Measurements from ENCODE around the gene GJA4. TPM values are rescaled to one million over a fixed set of nuclear protein-coding genes. Genes with fewer than 3 reads are reported as not detected.

GJA4 gene
- total RNA-seq, 2 donors from 2014 or later: 9.0 TPM

GRCh38 chr1:34745666-34746065, 47.1 kb upstream of the GJA4 start:
- no peaks in the 10 kb centered on the region for H3K36me3 Mint-ChIP-seq (ENCODE audit: low read depth)
- no peak overlapping the region for H3K4me3 ChIP-seq (ENCODE audit: low read length)
- 85 to 93% methylated on average over 3 to 5 of the region's 5 CpGs for WGBS, 2 experiments (ENCODE audit: insufficient coverage in 1 of 2, insufficient read length in 1 of 2)
- H3K4me3 Mint-ChIP-seq: no peak overlapping the region
- no peaks in the 10 kb centered on the region for H3K27me3 ChIP-seq (ENCODE audit: control insufficient read depth, insufficient read depth, low read length, poor library complexity, severe bottlenecking)
- no peak overlapping the region for H3K27ac ChIP-seq (ENCODE audit: low read depth, low read length)
- H3K9me3 ChIP-seq (ENCODE audit: control insufficient read depth, low read length): no peaks in the 10 kb centered on the region
- peak; percentile 35 for DNase-seq
- peaks cover 21% of the 10 kb centered on the region for H3K4me1 ChIP-seq (ENCODE audit: control insufficient read depth, insufficient read depth, low read length)
- H3K27me3 Mint-ChIP-seq (ENCODE audit: insufficient read depth): peaks cover 2% of the 10 kb centered on the region
- no peak overlapping the region for H3K9ac ChIP-seq (ENCODE audit: extremely low read depth, low read length, poor library complexity, severe bottlenecking)
- H3K36me3 ChIP-seq (ENCODE audit: control insufficient read depth, insufficient read depth, low read length): no peaks in the 10 kb centered on the region
- peaks cover 55% of the 10 kb centered on the region for H3K4me1 Mint-ChIP-seq
- no peak for TF ChIP-seq CTCF (conservative IDR thresholded peaks at IDR 0.05)
- no peak overlapping the region for H3K27ac Mint-ChIP-seq
- H3K9me3 Mint-ChIP-seq: no peaks in the 10 kb centered on the region

GRCh38 chr1:34746101-34746500, 46.7 kb upstream of the GJA4 start:
- Histone ChIP-seq H3K4me3 (ENCODE audit: low read length) (no peak overlapping the region), H3K36me3 (ENCODE audit: control insufficient read depth, insufficient read depth, low read length) (no peaks in the 10 kb centered on the region), H3K27ac (ENCODE audit: low read depth, low read length) (no peak overlapping the region), H3K9ac (ENCODE audit: extremely low read depth, low read length, poor library complexity, severe bottlenecking) (no peak overlapping the region), H3K27me3 (ENCODE audit: control insufficient read depth, insufficient read depth, low read length, poor library complexity, severe bottlenecking) (no peaks in the 10 kb centered on the region), H3K4me1 (ENCODE audit: control insufficient read depth, insufficient read depth, low read length) (peaks cover 24% of the 10 kb centered on the region), H3K9me3 (ENCODE audit: control insufficient read depth, low read length) (no peaks in the 10 kb centered on the region)
- WGBS, 2 experiments (ENCODE audit: insufficient coverage in 1 of 2, insufficient read length in 1 of 2): 94 to 97% methylated on average over 3 to 4 of the region's 4 CpGs
- Mint-ChIP-seq H3K9me3 (no peaks in the 10 kb centered on the region), H3K4me1 (peaks cover 56% of the 10 kb centered on the region), H3K27me3 (ENCODE audit: insufficient read depth) (peaks cover 2% of the 10 kb centered on the region), H3K27ac (no peak overlapping the region), H3K4me3 (no peak overlapping the region), H3K36me3 (ENCODE audit: low read depth) (no peaks in the 10 kb centered on the region)
- TF ChIP-seq CTCF (conservative IDR thresholded peaks at IDR 0.05): peak; percentile 34
- DNase-seq: peak; percentile 29

- H3K4me3 ChIP-seq (ENCODE audit: low read length): no peak overlapping the region
- TF ChIP-seq CTCF (conservative IDR thresholded peaks at IDR 0.05): no peak
- H3K9me3 Mint-ChIP-seq: no peaks in the 10 kb centered on the region
- H3K27ac Mint-ChIP-seq: no peak overlapping the region
- H3K4me1 ChIP-seq (ENCODE audit: control insufficient read depth, insufficient read depth, low read length): peaks cover 26% of the 10 kb centered on the region
- 93 to 94% methylated on average over 10 to 16 of the region's 18 CpGs for WGBS, 2 experiments (ENCODE audit: insufficient coverage in 1 of 2, insufficient read length in 1 of 2)
- DNase-seq: peak; percentile 26
- H3K27ac ChIP-seq (ENCODE audit: low read depth, low read length): no peak overlapping the region
- no peak overlapping the region for H3K9ac ChIP-seq (ENCODE audit: extremely low read depth, low read length, poor library complexity, severe bottlenecking)
- H3K36me3 Mint-ChIP-seq (ENCODE audit: low read depth): no peaks in the 10 kb centered on the region
- H3K9me3 ChIP-seq (ENCODE audit: control insufficient read depth, low read length): no peaks in the 10 kb centered on the region
- no peak overlapping the region for H3K4me3 Mint-ChIP-seq
- no peaks in the 10 kb centered on the region for H3K36me3 ChIP-seq (ENCODE audit: control insufficient read depth, insufficient read depth, low read length)
- peaks cover 2% of the 10 kb centered on the region for H3K27me3 Mint-ChIP-seq (ENCODE audit: insufficient read depth)
- H3K4me1 Mint-ChIP-seq: peaks cover 62% of the 10 kb centered on the region
- H3K27me3 ChIP-seq (ENCODE audit: control insufficient read depth, insufficient read depth, low read length, poor library complexity, severe bottlenecking): no peaks in the 10 kb centered on the region
Observed at GRCh38 chr1:34746785-34747637, 45.8 kb upstream of the GJA4 start.
